ENCODE measurements around the gene ASB5. TPM values are rescaled to one million over a fixed set of nuclear protein-coding genes. Genes with fewer than 3 reads are reported as not detected.

Gene ASB5
- total RNA-seq, 4 donors from 2014 or later: not detected

- H3K4me1 ChIP-seq: no peaks in the 10 kb centered on the region
- no peak overlapping the region for H3K4me3 ChIP-seq
- H3K27ac ChIP-seq: no peak overlapping the region
- no peaks in the 10 kb centered on the region for H3K36me3 ChIP-seq
- 83% methylated on average over 7 of the region's 7 CpGs for WGBS
- TF ChIP-seq CTCF (IDR thresholded peaks at IDR 0.05) (no peak), POLR2A (IDR thresholded peaks at IDR 0.05) (no peak), EP300 (IDR thresholded peaks at IDR 0.05) (no peak), POLR2AphosphoS5 (IDR thresholded peaks at IDR 0.05) (no peak)
- no peaks in the 10 kb centered on the region for H3K9me3 ChIP-seq
- DNase-seq (ENCODE audit: low spot score in 2 of 2): no peak
- peaks cover 6% of the 10 kb centered on the region for H3K27me3 ChIP-seq
These were observed 58.3 kb downstream of the ASB5 start for GRCh38 chr4:176210579-176211296.

GRCh38 chr4:176210101-176210500 lies 58.9 kb downstream of the ASB5 start:
- DNase-seq (ENCODE audit: low spot score in 2 of 2): no peak
- 85% methylated on average over 3 of the region's 3 CpGs for WGBS
- H3K4me1 ChIP-seq: no peaks in the 10 kb centered on the region
- no peak overlapping the region for H3K4me3 ChIP-seq
- H3K36me3 ChIP-seq: no peaks in the 10 kb centered on the region
- no peak for TF ChIP-seq POLR2AphosphoS5 (IDR thresholded peaks at IDR 0.05)
- no peak for TF ChIP-seq POLR2A (IDR thresholded peaks at IDR 0.05)
- TF ChIP-seq EP300 (IDR thresholded peaks at IDR 0.05): no peak
- TF ChIP-seq CTCF (IDR thresholded peaks at IDR 0.05): no peak
- peaks cover 8% of the 10 kb centered on the region for H3K27me3 ChIP-seq
- H3K27ac ChIP-seq: no peak overlapping the region
- no peaks in the 10 kb centered on the region for H3K9me3 ChIP-seq

GRCh38 chr4:176209535-176209934 lies 59.5 kb downstream of the ASB5 start:
- peaks cover 11% of the 10 kb centered on the region for H3K27me3 ChIP-seq
- no peaks in the 10 kb centered on the region for H3K9me3 ChIP-seq
- 82% methylated on average over 4 of the region's 4 CpGs for WGBS
- no peaks in the 10 kb centered on the region for H3K4me1 ChIP-seq
- no peak overlapping the region for H3K4me3 ChIP-seq
- DNase-seq (ENCODE audit: low spot score in 2 of 2): no peak
- no peaks in the 10 kb centered on the region for H3K36me3 ChIP-seq
- no peak overlapping the region for H3K27ac ChIP-seq
- TF ChIP-seq POLR2A (IDR thresholded peaks at IDR 0.05): no peak
- no peak for TF ChIP-seq CTCF (IDR thresholded peaks at IDR 0.05)
- TF ChIP-seq POLR2AphosphoS5 (IDR thresholded peaks at IDR 0.05): no peak
- no peak for TF ChIP-seq EP300 (IDR thresholded peaks at IDR 0.05)

- DNase-seq (ENCODE audit: low spot score in 2 of 2): no peak
- Histone ChIP-seq H3K4me1 (no peaks in the 10 kb centered on the region), H3K4me3 (no peak overlapping the region), H3K27me3 (peaks cover 11% of the 10 kb centered on the region), H3K27ac (no peak overlapping the region), H3K9me3 (no peaks in the 10 kb centered on the region), H3K36me3 (no peaks in the 10 kb centered on the region)
- WGBS: 71% methylated on average over 5 of the region's 5 CpGs
- TF ChIP-seq POLR2A (IDR thresholded peaks at IDR 0.05): no peak
- TF ChIP-seq CTCF (IDR thresholded peaks at IDR 0.05): no peak
- no peak for TF ChIP-seq POLR2AphosphoS5 (IDR thresholded peaks at IDR 0.05)
- no peak for TF ChIP-seq EP300 (IDR thresholded peaks at IDR 0.05)
These were observed 61.2 kb downstream of the ASB5 start for GRCh38 chr4:176207839-176208238.

GRCh38 chr4:176205299-176205698 lies 63.7 kb downstream of the ASB5 start:
- Histone ChIP-seq H3K9me3 (no peaks in the 10 kb centered on the region), H3K36me3 (no peaks in the 10 kb centered on the region), H3K4me3 (no peak overlapping the region), H3K27me3 (peaks cover 11% of the 10 kb centered on the region), H3K4me1 (no peaks in the 10 kb centered on the region), H3K27ac (no peak overlapping the region)
- 43% methylated on average over 4 of the region's 4 CpGs for whole genome bisulfite sequencing
- DNase-seq (ENCODE audit: low spot score in 2 of 2): no peak
- TF ChIP-seq POLR2AphosphoS5 (IDR thresholded peaks at IDR 0.05) (no peak), POLR2A (IDR thresholded peaks at IDR 0.05) (no peak), CTCF (IDR thresholded peaks at IDR 0.05) (no peak), EP300 (IDR thresholded peaks at IDR 0.05) (no peak)
